GM19467 (cell line): ENCODE data around the gene SMYD1.

ENCODE experiments used
- ATAC-seq: cut with Tn5 transposase; IDR thresholded peaks from one replicate; pipeline ENCODE4 v1.9.1; 2021; ENCODE audit warnings: mild to moderate bottlenecking, moderate library complexity; ENCODE audit not compliant: unreplicated experiment

Gene SMYD1

DNA sequence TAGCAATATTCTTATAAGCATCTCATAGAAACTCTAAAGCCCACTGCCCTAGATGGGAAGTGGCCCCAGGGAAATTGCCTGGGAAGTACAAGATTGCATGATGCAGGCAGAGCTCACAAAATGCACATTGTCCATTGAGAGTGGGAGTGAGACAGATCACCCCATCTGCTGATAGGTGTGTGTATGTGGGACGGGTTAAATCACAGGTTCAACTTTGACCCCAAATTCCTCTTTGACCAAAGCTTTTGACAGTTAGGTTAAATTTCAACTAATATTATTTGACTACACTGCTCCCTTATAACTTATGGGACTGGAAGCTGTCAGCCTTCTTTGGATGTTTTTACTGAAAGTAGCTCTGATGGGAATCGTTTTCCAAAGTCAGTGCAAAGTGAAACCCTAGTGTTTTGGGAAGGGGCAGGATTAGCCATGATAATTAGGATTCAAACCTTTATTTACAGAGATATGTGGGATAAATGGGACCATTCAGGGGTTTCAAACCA is 71.6 kb downstream of the SMYD1 start:
- no peak for ATAC-seq

DNA sequence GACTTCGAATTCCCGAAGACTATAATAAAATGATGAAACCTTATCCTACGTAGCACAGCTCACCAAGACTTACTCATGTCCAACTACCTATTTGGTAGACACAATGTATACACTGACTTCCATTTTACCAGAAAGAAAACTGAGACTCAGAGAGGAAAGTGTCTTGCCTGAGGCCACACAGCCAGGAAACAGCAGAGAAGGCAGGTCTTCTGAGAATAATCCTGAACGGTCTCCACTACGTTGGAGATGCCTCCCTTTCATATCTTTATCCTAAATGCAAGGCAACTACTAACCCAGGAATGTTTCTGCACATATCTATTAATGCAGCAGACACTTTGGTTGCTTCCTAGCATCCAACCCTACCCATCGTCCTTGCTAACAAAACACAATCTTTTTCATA is 72.2 kb downstream of the SMYD1 start:
- no peak for ATAC-seq

DNA sequence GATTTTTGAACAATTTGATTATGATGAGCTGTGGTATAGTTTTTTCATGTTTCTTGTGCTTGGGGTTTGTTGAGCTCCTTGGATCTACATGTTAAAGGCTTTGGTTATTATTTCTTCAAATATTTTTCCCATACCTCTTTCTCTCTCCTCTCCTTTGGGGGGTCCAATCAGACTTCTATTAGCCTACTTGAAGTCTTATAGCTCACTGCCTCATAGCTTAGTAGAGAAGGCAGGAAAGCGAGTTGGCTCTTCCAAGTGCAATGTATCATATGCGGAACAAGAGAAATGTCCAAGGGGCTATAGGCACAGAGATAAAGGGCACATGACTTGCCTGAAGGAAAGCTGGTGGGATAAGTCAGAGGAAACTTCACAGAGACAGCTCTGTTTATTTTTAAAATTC is 74.3 kb downstream of the SMYD1 start:
- ATAC-seq, result no peak

- ATAC-seq, result no peak
These were observed 76.6 kb downstream of the SMYD1 start for GRCh38 chr2:88144271-88144670.

DNA sequence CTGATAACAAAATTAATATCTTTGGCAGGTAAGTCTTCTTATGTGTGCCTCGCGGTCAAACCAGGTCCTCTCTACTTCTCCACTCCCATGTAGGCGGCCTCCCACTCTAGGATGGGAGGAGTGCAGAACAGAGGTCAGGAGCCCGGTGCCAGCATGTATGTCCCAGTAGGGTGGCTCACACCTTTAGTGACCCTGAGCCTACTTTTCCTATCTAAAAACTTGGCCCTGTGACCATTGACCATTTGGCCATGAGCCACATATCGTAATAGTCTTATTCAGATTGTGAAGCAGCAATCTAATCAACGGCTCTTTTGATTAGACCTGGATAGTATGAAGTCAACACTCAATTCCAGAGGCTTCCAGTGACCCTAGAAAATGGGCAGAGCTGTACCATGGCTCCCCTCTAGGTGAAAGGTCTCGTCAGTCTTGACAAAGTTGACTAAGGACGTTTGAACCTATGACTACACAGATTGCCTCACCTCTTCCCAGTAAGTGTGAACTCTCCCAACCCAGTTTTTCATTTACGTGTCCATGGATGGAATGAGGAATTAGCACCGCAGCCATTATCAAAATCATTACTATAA is 77.4 kb downstream of the SMYD1 start:
- ATAC-seq, result no peak

DNA sequence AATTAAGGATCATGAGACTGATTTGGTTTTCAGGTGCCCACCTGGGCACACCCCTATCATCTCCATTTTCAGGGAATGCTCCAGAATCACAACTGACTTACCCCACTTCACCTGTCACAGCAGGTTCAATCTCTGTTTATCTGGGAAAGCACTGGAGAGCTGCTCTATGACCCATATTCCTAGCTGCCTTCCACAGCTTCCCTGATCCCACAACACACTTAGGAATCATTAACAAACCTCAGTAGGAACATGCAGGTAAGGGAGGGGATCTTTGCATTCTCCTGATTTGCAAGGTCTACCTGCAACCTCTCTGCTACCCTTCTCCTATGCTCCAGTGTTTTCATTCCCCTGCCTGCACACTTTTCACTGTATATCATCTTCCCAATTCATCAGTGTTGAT is 79.0 kb downstream of the SMYD1 start:
- ATAC-seq, result no peak

DNA sequence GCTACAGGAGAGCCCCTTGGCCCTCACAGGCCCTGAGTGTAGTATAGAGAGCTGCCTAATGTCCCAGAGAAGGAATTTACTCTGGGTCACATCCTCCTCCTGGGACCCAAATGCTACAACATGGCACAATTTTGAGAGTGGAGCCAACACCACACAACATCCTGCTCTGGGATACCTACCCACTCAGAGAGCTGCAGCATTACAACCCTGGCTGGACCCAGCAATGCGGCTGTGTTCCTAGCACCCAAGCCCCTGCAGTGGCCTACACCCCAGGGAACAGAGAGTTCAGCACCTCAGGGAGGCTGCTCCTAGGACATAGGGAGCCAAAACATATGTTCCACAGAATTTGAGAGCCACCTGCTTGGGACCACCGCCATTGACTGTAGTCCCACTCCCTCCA is 79.5 kb downstream of the SMYD1 start:
- ATAC-seq, result no peak

DNA sequence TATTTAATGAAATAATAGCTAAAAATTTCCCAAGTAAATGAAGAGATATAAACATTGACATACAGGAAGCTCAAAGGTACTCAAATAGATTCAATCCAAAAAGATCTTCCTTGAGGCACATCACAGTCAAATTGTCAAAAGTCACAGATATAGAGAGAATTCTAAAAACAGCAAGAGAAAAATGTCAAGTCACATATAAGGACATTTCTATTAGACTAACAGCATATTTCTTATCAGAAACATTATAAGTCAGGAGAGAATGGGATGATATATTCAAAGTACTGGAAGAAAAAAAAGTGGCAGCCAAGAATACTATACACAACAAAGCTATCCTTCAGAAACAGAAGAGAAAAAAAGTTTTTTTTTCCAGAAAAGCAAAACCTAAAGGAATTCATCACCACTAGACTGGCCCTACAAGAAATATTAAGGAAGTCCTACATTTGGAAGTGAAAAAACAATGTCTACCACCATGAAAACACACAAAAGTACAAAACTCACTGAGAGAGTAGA is 81.4 kb downstream of the SMYD1 start:
- ATAC-seq, result no peak

DNA sequence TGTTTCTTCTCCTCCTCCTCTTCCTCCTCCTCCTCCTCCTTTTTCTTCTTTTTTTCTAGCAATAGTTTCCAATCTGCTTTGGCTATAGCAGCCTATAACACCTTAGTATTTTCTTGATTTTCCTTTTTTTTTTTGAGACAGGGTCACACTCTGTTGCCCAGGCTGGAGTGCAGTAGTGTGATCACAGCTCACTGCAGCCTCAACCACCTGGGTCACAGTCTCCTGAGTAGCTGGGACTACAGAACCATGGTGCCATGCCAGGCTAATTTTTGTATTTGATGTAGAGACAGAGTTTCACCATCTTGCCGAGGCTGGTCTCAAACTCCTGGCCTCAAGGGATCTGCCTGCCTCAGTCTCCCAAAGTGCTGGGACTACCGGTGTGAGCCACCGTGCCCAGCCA is 91.9 kb downstream of the SMYD1 start:
- ATAC-seq, result no peak

- no peak for ATAC-seq
These were observed 92.4 kb downstream of the SMYD1 start for GRCh38 chr2:88159955-88160415.

- no peak for ATAC-seq
These were observed 92.9 kb downstream of the SMYD1 start for GRCh38 chr2:88160517-88160916.

GRCh38 chr2:88161446-88162244 is 94.0 kb downstream of the SMYD1 start:
- ATAC-seq, result no peak
